Fibroblast of lung (primary cell): Measurements from ENCODE around the gene LZTR1. TPM values are rescaled to one million over a fixed set of nuclear protein-coding genes. Genes with fewer than 3 reads are reported as not detected.

ENCODE experiments used
- DNase-seq, 2 donors: peaks; one replicate each; pipeline versions ENCODE4 v3.0.0 to v3.0.0-alpha.2; 2010; ENCODE audit warnings: low read depth in 2 of 2
- H2AFZ ChIP-seq: 2 replicates; pipeline ENCODE4 v1.5.1; 2012; ENCODE audit warnings: low read length, control low read depth, inconsistent platforms
- H3K27ac ChIP-seq: 2 replicates; pipeline ENCODE4 v1.5.1; 2011; ENCODE audit warnings: low read length, control low read depth; ENCODE audit not compliant: insufficient read depth
- H3K27me3 ChIP-seq: 2 replicates; pipeline ENCODE4 v1.5.1; 2011; ENCODE audit warnings: mild to moderate bottlenecking, low read length; ENCODE audit not compliant: control insufficient read depth, insufficient read depth
- H3K36me3 ChIP-seq: 2 replicates; pipeline ENCODE4 v1.5.1; 2011; ENCODE audit warnings: low read length; ENCODE audit not compliant: control insufficient read depth, insufficient read depth
- H3K4me1 ChIP-seq: 2 replicates; pipeline ENCODE4 v1.5.1; 2011; ENCODE audit warnings: low read length; ENCODE audit not compliant: control insufficient read depth, insufficient read depth; ENCODE audit errors: extremely low read depth
- H3K4me2 ChIP-seq: 2 replicates; pipeline ENCODE4 v1.5.1; 2011; ENCODE audit warnings: low read length, control low read depth; ENCODE audit not compliant: insufficient read depth; ENCODE audit errors: extremely low read depth
- H3K4me3 ChIP-seq, 4 experiments: fragments of 200-600 bp in 1 of 4; sonication (generic) in 1 of 4; replicated peaks in 1 of 4; 2 replicates each; pipeline ENCODE4 v1.5.1; 2011 to 2016; ENCODE audit warnings: low read length in 4 of 4, low read depth in 3 of 4, mild to moderate bottlenecking in 3 of 4, control low read depth in 2 of 4, inconsistent platforms in 1 of 4, mixed read lengths in 1 of 4; ENCODE audit not compliant: insufficient read depth in 1 of 4; ENCODE audit errors: control extremely low read depth in 1 of 4
- H3K79me2 ChIP-seq: 2 replicates; pipeline ENCODE4 v1.5.1; 2012; ENCODE audit warnings: mild to moderate bottlenecking, low read length, inconsistent platforms; ENCODE audit not compliant: control insufficient read depth, insufficient read depth
- H3K9ac ChIP-seq: 2 replicates; pipeline ENCODE4 v1.5.1; 2011; ENCODE audit warnings: mild to moderate bottlenecking, low read length, control low read depth; ENCODE audit not compliant: insufficient read depth
- H3K9me3 ChIP-seq: 2 replicates; pipeline ENCODE4 v1.5.1; 2012; ENCODE audit warnings: low read depth, low read length; ENCODE audit not compliant: control insufficient read depth, insufficient read depth
- H4K20me1 ChIP-seq: 2 replicates; pipeline ENCODE4 v1.5.1; 2011; ENCODE audit warnings: low read length; ENCODE audit not compliant: control insufficient read depth, insufficient read depth; ENCODE audit errors: extremely low read depth
- EZH2 ChIP-seq: IDR thresholded peaks from 2 replicates; pipeline ENCODE4 v1.5.1; 2012; ENCODE audit warnings: low read length, control low read depth, mild to moderate bottlenecking; ENCODE audit errors: missing control alignments
- polyA plus RNA-seq, 2 donors: library from polyadenylated mRNA; depleted of rRNA in 1 of 2; stranded (reverse) in 1 of 2; unstranded in 1 of 2; fragments of >200 nt; gene quantifications; 2 replicates each; pipeline ENCODE4 v1.2.1, GENCODE V29; 2011 to 2012; ENCODE audit warnings: missing spikeins in 1 of 2
- total RNA-seq: library from RNA; depleted of rRNA; stranded (reverse); fragments of >200 nt; gene quantifications from 2 replicates; pipeline ENCODE4 v1.2.1, GENCODE V29; 2014
- TF ChIP-seq, protein P1 (sequence below), 2 donors: IDR thresholded peaks in 1 of 2; conservative IDR thresholded peaks in 1 of 2; 1 replicate in 1 of 2; 2 replicates in 1 of 2; pipeline ENCODE4 v1.5.1; 2011 to 2012; ENCODE audit warnings: low read length in 2 of 2, control low read depth in 1 of 2, inconsistent platforms in 1 of 2, low read depth in 1 of 2, mild to moderate bottlenecking in 1 of 2

Gene LZTR1
- total and polyA plus RNA-seq, 2 donors (not counting 1 experiment from before 2014, with no cell fraction given) = 27.4 to 75.8 TPM

DNA sequence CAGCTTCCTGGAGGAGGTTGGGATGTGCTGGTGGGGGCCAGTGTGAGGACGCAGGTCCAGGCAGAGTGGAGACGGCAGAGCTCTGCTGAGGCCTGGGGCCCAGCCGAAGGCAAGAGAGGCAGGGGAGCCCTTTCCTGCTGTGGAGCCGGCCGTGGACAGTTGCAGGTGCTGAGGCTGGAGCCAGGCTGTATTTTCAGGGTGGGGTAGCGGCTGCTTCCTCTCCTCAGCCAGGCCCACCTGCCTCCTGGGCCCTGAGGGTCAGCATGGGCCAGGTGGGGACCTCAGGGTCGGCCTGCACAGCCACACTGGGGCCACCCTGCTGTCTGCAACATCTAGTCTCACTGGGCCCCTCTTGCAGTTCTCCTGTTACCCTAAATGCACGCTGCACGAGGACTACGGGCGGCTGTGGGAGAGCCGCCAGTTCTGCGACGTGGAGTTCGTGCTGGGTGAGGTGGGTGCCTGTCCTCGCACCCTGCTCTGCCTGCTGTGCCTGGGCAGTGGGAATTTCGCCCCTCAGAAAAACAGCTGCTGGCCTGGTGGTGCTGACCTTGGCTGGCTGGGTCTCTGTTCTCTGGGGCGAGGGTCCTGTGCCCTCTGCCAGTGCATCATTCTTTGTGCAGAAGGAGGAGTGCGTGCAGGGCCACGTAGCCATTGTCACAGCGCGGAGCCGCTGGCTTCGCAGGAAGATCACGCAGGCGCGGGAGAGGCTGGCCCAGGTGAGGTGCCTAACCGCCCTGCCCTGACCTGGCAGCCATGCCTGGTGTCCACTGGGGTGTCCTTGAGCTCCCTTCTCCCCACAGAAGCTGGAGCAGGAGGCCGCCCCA, 11.4 kb downstream of the LZTR1 start:
- Histone ChIP-seq H3K4me1 (no peaks in the 10 kb centered on the region), H3K9me3 (no peaks in the 10 kb centered on the region), H3K79me2 (no peaks in the 10 kb centered on the region), H3K27me3 (no peaks in the 10 kb centered on the region), H3K9ac (no peak overlapping the region), H3K4me2 (no peak overlapping the region), H3K4me3 (no peak overlapping the region), H3K27ac (no peak overlapping the region), H3K36me3 (peaks cover 35% of the 10 kb centered on the region), H4K20me1 (no peaks in the 10 kb centered on the region), H2AFZ (no peak overlapping the region)
- no peak for DNase-seq
- TF ChIP-seq, protein P1, sequence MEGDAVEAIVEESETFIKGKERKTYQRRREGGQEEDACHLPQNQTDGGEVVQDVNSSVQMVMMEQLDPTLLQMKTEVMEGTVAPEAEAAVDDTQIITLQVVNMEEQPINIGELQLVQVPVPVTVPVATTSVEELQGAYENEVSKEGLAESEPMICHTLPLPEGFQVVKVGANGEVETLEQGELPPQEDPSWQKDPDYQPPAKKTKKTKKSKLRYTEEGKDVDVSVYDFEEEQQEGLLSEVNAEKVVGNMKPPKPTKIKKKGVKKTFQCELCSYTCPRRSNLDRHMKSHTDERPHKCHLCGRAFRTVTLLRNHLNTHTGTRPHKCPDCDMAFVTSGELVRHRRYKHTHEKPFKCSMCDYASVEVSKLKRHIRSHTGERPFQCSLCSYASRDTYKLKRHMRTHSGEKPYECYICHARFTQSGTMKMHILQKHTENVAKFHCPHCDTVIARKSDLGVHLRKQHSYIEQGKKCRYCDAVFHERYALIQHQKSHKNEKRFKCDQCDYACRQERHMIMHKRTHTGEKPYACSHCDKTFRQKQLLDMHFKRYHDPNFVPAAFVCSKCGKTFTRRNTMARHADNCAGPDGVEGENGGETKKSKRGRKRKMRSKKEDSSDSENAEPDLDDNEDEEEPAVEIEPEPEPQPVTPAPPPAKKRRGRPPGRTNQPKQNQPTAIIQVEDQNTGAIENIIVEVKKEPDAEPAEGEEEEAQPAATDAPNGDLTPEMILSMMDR (conservative IDR thresholded peaks at IDR 0.05 in 1 of 2, IDR thresholded peaks at IDR 0.05 in 1 of 2; ENCODE audit: low read depth in 1 of 2, low read length in 2 of 2) = no peak
- TF ChIP-seq EZH2 = no peak

DNA sequence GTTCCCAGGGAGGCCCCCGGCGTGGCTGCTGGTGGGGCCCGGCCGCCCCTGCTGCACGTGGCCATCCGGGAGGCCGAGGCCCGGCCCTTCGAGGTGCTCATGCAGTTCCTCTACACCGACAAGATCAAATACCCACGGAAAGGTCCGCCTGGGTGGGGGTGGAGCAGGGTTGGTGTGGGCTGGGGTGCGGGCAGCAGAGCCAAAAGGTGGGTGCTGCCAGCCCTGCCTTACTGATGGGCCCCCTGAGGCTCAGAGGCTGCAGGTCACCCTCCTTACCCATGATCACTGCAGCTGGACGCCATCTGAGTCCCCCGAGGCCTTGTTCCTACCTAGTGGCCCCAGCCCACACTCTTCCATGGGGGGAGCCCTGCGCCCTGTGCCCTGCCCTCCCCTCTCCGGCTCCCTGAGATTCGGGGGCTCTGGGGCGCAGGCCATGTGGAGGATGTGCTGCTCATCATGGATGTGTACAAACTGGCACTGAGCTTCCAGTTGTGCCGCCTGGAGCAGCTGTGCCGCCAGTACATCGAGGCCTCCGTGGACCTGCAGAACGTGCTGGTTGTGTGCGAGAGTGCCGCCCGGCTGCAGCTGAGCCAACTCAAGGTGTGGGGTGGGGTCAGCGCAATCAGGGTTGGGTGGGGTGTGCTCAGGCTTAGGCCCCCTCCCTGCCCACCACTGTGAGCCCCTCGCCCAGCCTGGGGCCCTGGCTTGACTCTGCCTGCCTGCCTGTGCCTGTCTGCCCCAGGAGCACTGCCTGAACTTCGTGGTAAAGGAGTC, 12.2 kb downstream of the LZTR1 start:
- H3K27ac ChIP-seq = no peak overlapping the region
- peaks cover 36% of the 10 kb centered on the region for H3K36me3 ChIP-seq
- no peak overlapping the region for H3K9ac ChIP-seq
- no peak overlapping the region for H3K4me2 ChIP-seq
- no peaks in the 10 kb centered on the region for H3K79me2 ChIP-seq
- no peaks in the 10 kb centered on the region for H3K4me1 ChIP-seq
- H3K9me3 ChIP-seq = no peaks in the 10 kb centered on the region
- no peaks in the 10 kb centered on the region for H4K20me1 ChIP-seq
- H3K4me3 ChIP-seq = no peak overlapping the region
- DNase-seq = no peak
- H2AFZ ChIP-seq = no peak overlapping the region
- no peak for TF ChIP-seq EZH2
- TF ChIP-seq, protein P1 (conservative IDR thresholded peaks at IDR 0.05 in 1 of 2, IDR thresholded peaks at IDR 0.05 in 1 of 2; ENCODE audit: low read depth in 1 of 2, low read length in 2 of 2) = no peak
- H3K27me3 ChIP-seq = no peaks in the 10 kb centered on the region

DNA sequence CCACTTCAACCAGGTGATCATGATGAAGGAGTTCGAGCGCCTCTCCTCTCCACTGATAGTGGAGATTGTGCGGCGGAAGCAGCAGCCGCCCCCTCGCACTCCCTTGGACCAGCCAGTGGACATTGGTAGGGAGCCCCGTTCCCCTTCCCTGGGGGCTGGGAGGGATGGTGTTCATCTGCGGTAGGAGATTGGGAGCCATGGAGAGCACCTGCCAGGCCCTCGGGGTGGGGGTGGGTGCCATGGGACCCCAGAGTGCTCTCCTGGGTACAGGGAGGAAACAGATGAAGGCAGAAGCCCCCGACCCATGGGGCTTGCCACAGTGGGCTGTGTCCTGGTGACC, 12.8 kb downstream of the LZTR1 start:
- Histone ChIP-seq H3K36me3 (peaks cover 37% of the 10 kb centered on the region), H3K4me2 (no peak overlapping the region), H2AFZ (no peak overlapping the region), H3K9ac (no peak overlapping the region), H3K27me3 (no peaks in the 10 kb centered on the region), H4K20me1 (no peaks in the 10 kb centered on the region), H3K4me3 (no peak overlapping the region), H3K9me3 (no peaks in the 10 kb centered on the region), H3K79me2 (peaks cover under 1% of the 10 kb centered on the region), H3K27ac (no peak overlapping the region), H3K4me1 (no peaks in the 10 kb centered on the region)
- no peak for TF ChIP-seq EZH2
- TF ChIP-seq, protein P1 (conservative IDR thresholded peaks at IDR 0.05 in 1 of 2, IDR thresholded peaks at IDR 0.05 in 1 of 2; ENCODE audit: low read depth in 1 of 2, low read length in 2 of 2) = no peak
- DNase-seq = no peak
